Liver (tissue), 9 donors: ENCODE measurements around the gene GBA2. TPM values are rescaled to one million over a fixed set of nuclear protein-coding genes. Genes with fewer than 3 reads are reported as not detected.

Source experiments
- DNase-seq: peaks from one replicate; pipeline ENCODE4 v3.0.0-alpha.2; 2017; ENCODE audit warnings: low spot score
- H3K27ac ChIP-seq, 2 donors: one replicate each; pipeline ENCODE4 v1.7.0; 2013; ENCODE audit warnings: inconsistent platforms in 2 of 2, low read length in 2 of 2, control low read depth in 1 of 2, low read depth in 1 of 2, mild to moderate bottlenecking in 1 of 2
- H3K27me3 ChIP-seq, 4 donors: one replicate each; pipeline versions ENCODE4 v1.6.1 to v1.7.0; 2013; ENCODE audit warnings: low read length in 3 of 4, inconsistent platforms in 1 of 4, mild to moderate bottlenecking in 1 of 4, moderate library complexity in 1 of 4; ENCODE audit not compliant: control insufficient read depth in 4 of 4, insufficient read depth in 4 of 4
- H3K36me3 ChIP-seq, 4 donors: one replicate each; pipeline versions ENCODE4 v1.6.1 to v1.7.0; 2013; ENCODE audit warnings: low read length in 3 of 4, mild to moderate bottlenecking in 3 of 4, low read depth in 1 of 4, moderate library complexity in 1 of 4; ENCODE audit not compliant: control insufficient read depth in 4 of 4, insufficient read depth in 3 of 4
- H3K4me1 ChIP-seq, 4 donors: one replicate each; pipeline versions ENCODE4 v1.6.1 to v1.7.0; 2013; ENCODE audit warnings: low read length in 3 of 4, mild to moderate bottlenecking in 3 of 4, moderate library complexity in 1 of 4; ENCODE audit not compliant: control insufficient read depth in 4 of 4, insufficient read depth in 4 of 4
- H3K4me3 ChIP-seq, 3 donors: one replicate each; pipeline versions ENCODE4 v1.6.1 to v1.7.0; 2013; ENCODE audit warnings: low read length in 3 of 3, control low read depth in 1 of 3, low read depth in 1 of 3, mild to moderate bottlenecking in 1 of 3
- H3K9ac ChIP-seq, 2 donors: one replicate each; pipeline ENCODE4 v1.7.0; 2013; ENCODE audit warnings: low read length in 2 of 2, mild to moderate bottlenecking in 2 of 2, moderate library complexity in 2 of 2, control low read depth in 1 of 2, low read depth in 1 of 2
- H3K9me3 ChIP-seq, 4 donors: one replicate each; pipeline versions ENCODE4 v1.6.1 to v1.7.0; 2013; ENCODE audit warnings: low read length in 3 of 4; ENCODE audit not compliant: control insufficient read depth in 4 of 4
- EGR1 ChIP-seq, 2 donors: IDR thresholded peaks; 2 replicates each; pipeline ENCODE4 v1.6.1; 2016 to 2018; ENCODE audit warnings: antibody characterized with exemption in 2 of 2, low read depth in 2 of 2
- FOXA1 ChIP-seq: IDR thresholded peaks from 2 replicates; pipeline ENCODE4 v1.6.1; 2016; ENCODE audit warnings: antibody characterized with exemption
- FOXA2 ChIP-seq: IDR thresholded peaks from 2 replicates; pipeline ENCODE4 v1.6.1; 2016; ENCODE audit warnings: antibody characterized with exemption
- GABPA ChIP-seq, 2 donors: IDR thresholded peaks in 1 of 2; conservative IDR thresholded peaks in 1 of 2; 2 replicates each; pipeline ENCODE4 v1.6.1; 2016; ENCODE audit warnings: antibody characterized with exemption in 2 of 2, mild to moderate bottlenecking in 1 of 2, moderate library complexity in 1 of 2
- HNF4A ChIP-seq, 2 donors: conservative IDR thresholded peaks; 2 replicates each; pipeline ENCODE4 v1.6.1; 2016; ENCODE audit warnings: antibody characterized with exemption in 2 of 2, mild to moderate bottlenecking in 2 of 2
- RAD21 ChIP-seq, 2 donors: IDR thresholded peaks; 2 replicates each; pipeline ENCODE4 v1.6.1; 2016; ENCODE audit warnings: antibody characterized with exemption in 2 of 2, mild to moderate bottlenecking in 2 of 2
- REST ChIP-seq: IDR thresholded peaks from 2 replicates; pipeline ENCODE4 v1.6.1; 2016; ENCODE audit warnings: antibody characterized with exemption, mild to moderate bottlenecking
- RXRA ChIP-seq, 2 donors: IDR thresholded peaks; 2 replicates each; pipeline ENCODE4 v1.6.1; 2017 to 2018; ENCODE audit warnings: antibody characterized with exemption in 2 of 2, mild to moderate bottlenecking in 1 of 2
- SP1 ChIP-seq: IDR thresholded peaks from 2 replicates; pipeline ENCODE4 v1.6.1; 2018; ENCODE audit warnings: antibody characterized with exemption, mild to moderate bottlenecking
- TAF1 ChIP-seq: conservative IDR thresholded peaks from 2 replicates; pipeline ENCODE4 v1.6.1; 2016; ENCODE audit warnings: antibody characterized with exemption, mild to moderate bottlenecking
- YY1 ChIP-seq: IDR thresholded peaks from 2 replicates; pipeline ENCODE4 v1.6.1; 2016; ENCODE audit warnings: antibody characterized with exemption, mild to moderate bottlenecking
- WGBS: extraction: QIAGEN DNeasy Blood & Tissue Kit; methylation state at CpG from one replicate; pipeline ENCODE4 v1.1.7; 2013; 5-methylcytosine and 5-hydroxymethylcytosine counted together
- polyA plus RNA-seq, 2 donors: library from polyadenylated mRNA; stranded (reverse) in 1 of 2; unstranded in 1 of 2; fragments of 200-250 nt in 1 of 2; fragments of >200 nt in 1 of 2; fragmentation: Nextera tagmentation in 1 of 2; extraction: Ambion mirVana in 1 of 2; gene quantifications; one replicate each; pipeline versions ENCODE4 v1.2.1 to v1.2.3, GENCODE V29; 2013 to 2015
- total RNA-seq, 2 donors: library from RNA; depleted of rRNA; stranded (reverse); fragments of >200 nt; gene quantifications; one replicate each; pipeline ENCODE4 v1.2.3, GENCODE V29; 2014
- TF ChIP-seq, protein P1 (sequence below): IDR thresholded peaks from 2 replicates; pipeline ENCODE4 v1.6.1; 2016; ENCODE audit warnings: antibody characterized with exemption
- TF ChIP-seq, protein P2 (sequence below): fragments of 150-350 bp; IDR thresholded peaks from 2 replicates; pipeline ENCODE4 v1.5.1; 2017; ENCODE audit warnings: improper control_type of control experiment, low read depth, low read length; ENCODE audit not compliant: missing input control
- donor health status: healthy.
- donor health status: healthy.
- donor health status: healthy.
- donor health status: healthy.
- donor health status: healthy.

GBA2 gene
- total and polyA plus RNA-seq, 4 donors = 24.1 to 65.3 (median 25.8) TPM

- 94% methylated on average over 14 of the region's 14 CpGs for WGBS
- peaks cover 0 to 23% (median 12%) of the 10 kb centered on the region in 4 donors for H3K4me1 ChIP-seq
- H3K27ac ChIP-seq = no peak overlapping the region
Measured at GRCh38 chr9:35792826-35793225, 43.8 kb upstream of the GBA2 start.

DNA sequence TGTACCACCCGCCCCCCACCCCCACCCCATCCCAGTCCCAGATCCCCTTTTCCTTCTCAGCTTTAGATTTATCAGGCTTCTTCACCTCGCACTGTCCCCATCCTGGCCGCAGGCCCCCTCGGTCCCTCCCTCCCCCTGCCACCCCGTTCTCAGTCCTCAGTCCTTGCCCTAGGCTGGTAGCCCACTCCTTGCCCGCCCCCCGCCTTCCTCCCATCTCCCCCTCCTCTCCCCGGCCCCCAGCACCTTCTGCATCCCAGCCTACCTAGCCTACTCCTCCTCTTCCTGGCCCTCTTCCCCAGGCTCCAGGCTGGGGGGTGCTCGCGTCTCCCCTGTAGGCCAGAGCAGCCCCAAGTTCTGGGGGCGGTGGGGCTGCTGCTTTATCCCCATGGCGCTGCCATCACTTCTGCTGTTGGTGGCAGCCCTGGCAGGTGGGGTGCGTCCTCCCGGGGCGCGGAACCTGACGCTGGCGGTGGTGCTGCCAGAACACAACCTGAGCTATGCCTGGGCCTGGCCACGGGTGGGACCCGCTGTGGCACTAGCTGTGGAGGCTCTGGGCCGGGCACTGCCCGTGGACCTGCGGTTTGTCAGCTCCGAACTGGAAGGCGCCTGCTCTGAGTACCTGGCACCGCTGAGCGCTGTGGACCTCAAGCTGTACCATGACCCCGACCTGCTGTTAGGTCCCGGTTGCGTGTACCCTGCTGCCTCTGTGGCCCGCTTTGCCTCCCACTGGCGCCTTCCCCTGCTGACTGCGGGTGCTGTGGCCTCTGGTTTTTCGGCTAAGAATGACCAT is 43.2 kb upstream of the GBA2 start:
- no peak overlapping the region for H3K9ac ChIP-seq
- peaks cover 0 to 23% (median 12%) of the 10 kb centered on the region in 4 donors for H3K4me1 ChIP-seq
- H3K9me3 ChIP-seq = no peaks in the 10 kb centered on the region
- WGBS = 62% methylated on average over 34 of the region's 34 CpGs
- no peak for DNase-seq
- peak overlapping the region in 1 of 3 donors; percentile 60 for H3K4me3 ChIP-seq
- H3K27me3 ChIP-seq = no peaks in the 10 kb centered on the region
- H3K36me3 ChIP-seq = no peaks in the 10 kb centered on the region
- no peak overlapping the region for H3K27ac ChIP-seq
- no peak for TF ChIP-seq TAF1
- no peak for TF ChIP-seq GABPA (IDR thresholded peaks at IDR 0.05 in 1 of 2, conservative IDR thresholded peaks at IDR 0.05 in 1 of 2)
- peak; percentile 75 to 76 for TF ChIP-seq HNF4A (conservative IDR thresholded peaks at IDR 0.05)
- peak in 1 of 2 donors; percentile 29 for TF ChIP-seq RAD21 (IDR thresholded peaks at IDR 0.05)
- TF ChIP-seq SP1 = peak; percentile 41
- TF ChIP-seq FOXA2 = no peak
- TF ChIP-seq, protein P1, sequence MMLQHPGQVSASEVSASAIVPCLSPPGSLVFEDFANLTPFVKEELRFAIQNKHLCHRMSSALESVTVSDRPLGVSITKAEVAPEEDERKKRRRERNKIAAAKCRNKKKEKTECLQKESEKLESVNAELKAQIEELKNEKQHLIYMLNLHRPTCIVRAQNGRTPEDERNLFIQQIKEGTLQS = no peak
- TF ChIP-seq FOXA1 = no peak
- no peak for TF ChIP-seq REST
- peak; percentile 45 to 53 for TF ChIP-seq RXRA (IDR thresholded peaks at IDR 0.05)
- TF ChIP-seq, protein P2, sequence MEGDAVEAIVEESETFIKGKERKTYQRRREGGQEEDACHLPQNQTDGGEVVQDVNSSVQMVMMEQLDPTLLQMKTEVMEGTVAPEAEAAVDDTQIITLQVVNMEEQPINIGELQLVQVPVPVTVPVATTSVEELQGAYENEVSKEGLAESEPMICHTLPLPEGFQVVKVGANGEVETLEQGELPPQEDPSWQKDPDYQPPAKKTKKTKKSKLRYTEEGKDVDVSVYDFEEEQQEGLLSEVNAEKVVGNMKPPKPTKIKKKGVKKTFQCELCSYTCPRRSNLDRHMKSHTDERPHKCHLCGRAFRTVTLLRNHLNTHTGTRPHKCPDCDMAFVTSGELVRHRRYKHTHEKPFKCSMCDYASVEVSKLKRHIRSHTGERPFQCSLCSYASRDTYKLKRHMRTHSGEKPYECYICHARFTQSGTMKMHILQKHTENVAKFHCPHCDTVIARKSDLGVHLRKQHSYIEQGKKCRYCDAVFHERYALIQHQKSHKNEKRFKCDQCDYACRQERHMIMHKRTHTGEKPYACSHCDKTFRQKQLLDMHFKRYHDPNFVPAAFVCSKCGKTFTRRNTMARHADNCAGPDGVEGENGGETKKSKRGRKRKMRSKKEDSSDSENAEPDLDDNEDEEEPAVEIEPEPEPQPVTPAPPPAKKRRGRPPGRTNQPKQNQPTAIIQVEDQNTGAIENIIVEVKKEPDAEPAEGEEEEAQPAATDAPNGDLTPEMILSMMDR = no peak
- TF ChIP-seq YY1 = no peak

More at GRCh38 chr9:35792826-35793225, 43.8 kb upstream of the GBA2 start:
- Histone ChIP-seq H3K36me3 (no peaks in the 10 kb centered on the region), H3K4me3 (no peak overlapping the region), H3K9ac (no peak overlapping the region), H3K27me3 (no peaks in the 10 kb centered on the region), H3K9me3 (no peaks in the 10 kb centered on the region)
- DNase-seq = no peak
- TF ChIP-seq REST = no peak
- TF ChIP-seq YY1 = no peak
- TF ChIP-seq, protein P1 = no peak
- no peak for TF ChIP-seq GABPA (IDR thresholded peaks at IDR 0.05 in 1 of 2, conservative IDR thresholded peaks at IDR 0.05 in 1 of 2)
- TF ChIP-seq EGR1 (IDR thresholded peaks at IDR 0.05; ENCODE audit: low read depth in 2 of 2) = no peak
